Muscle of back (tissue), 11 donors: Measurements from ENCODE around the gene KLHL40. TPM values are rescaled to one million over a fixed set of nuclear protein-coding genes. Genes with fewer than 3 reads are reported as not detected.
"Not testable (repeated sequence)": the region's sequence is repeated elsewhere in the genome, so short reads cannot be mapped to it uniquely, and the experiment has no call there.

Source experiments
- DNase-seq, 3 donors: peaks; one replicate each; pipeline versions ENCODE4 v3.0.0 to v3.0.0-alpha.2; 2013
- polyA plus RNA-seq, 10 donors: library from polyadenylated mRNA; unstranded; fragments of 120-200 nt; gene quantifications; one replicate each; pipeline ENCODE4 v1.2.1, GENCODE V29; 2013; ENCODE audit not compliant: insufficient read length in 10 of 10

KLHL40 gene
- polyA plus RNA-seq, 10 donors: 69.8 to 138 (median 122) TPM

GRCh38 chr3:42718338-42718737 lies 33.0 kb downstream of the KLHL40 start:
- DNase-seq: no peak

- DNase-seq: no peak
Observed at GRCh38 chr3:42719002-42719401, 33.7 kb downstream of the KLHL40 start.

- no peak for DNase-seq
Observed at GRCh38 chr3:42720126-42720525, 34.8 kb downstream of the KLHL40 start.

- DNase-seq: no peak
Observed at GRCh38 chr3:42721690-42722089, 36.4 kb downstream of the KLHL40 start.

GRCh38 chr3:42722442-42722841 lies 37.1 kb downstream of the KLHL40 start:
- DNase-seq: not testable (repeated sequence)

- DNase-seq: no peak
Observed at GRCh38 chr3:42723219-42723618, 37.9 kb downstream of the KLHL40 start.

- DNase-seq: no peak
Observed at GRCh38 chr3:42725454-42725853, 40.1 kb downstream of the KLHL40 start.

DNA sequence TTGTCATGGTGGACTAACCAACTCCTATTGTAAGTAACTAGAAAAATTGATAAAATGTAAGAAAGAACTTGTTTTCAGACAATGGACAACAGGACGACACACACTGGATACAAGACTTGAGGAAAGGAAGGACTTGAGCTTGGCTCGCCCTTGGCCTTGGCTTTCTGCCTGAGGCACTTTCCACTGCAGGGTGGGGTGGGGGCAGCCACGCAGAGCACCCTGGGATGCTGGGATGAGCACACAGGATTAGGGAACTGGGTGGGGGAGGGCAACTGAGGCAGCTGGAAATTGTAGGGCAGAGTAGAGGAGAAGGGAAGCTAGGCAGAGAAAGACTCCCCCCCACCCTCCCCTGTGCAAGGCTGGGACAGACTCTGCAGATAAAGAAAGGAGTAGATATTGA lies 42.7 kb downstream of the KLHL40 start:
- no peak for DNase-seq

GRCh38 chr3:42728668-42729364 lies 43.5 kb downstream of the KLHL40 start:
- no peak for DNase-seq

- no peak for DNase-seq
Observed at GRCh38 chr3:42729404-42730145, 44.2 kb downstream of the KLHL40 start.

DNA sequence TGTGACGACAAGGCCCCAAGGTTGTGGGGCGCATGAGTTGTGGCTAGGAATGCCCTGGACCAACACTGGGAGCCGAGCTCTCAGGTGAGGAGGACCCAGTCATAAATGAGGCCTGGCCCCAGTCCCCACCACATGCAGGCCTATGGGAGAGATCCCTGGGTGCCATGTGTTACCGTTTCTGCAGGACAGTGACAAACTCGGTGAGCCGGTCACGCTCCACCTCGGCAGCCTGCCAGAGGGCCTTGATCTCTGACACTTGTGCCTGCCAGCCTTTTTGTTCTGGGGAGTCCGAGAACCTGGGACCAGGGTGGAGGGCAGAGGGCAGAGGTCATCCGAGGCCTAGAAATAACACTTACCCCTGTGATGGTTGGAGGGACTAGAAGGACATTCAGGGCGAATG lies 45.0 kb downstream of the KLHL40 start:
- DNase-seq: no peak

DNA sequence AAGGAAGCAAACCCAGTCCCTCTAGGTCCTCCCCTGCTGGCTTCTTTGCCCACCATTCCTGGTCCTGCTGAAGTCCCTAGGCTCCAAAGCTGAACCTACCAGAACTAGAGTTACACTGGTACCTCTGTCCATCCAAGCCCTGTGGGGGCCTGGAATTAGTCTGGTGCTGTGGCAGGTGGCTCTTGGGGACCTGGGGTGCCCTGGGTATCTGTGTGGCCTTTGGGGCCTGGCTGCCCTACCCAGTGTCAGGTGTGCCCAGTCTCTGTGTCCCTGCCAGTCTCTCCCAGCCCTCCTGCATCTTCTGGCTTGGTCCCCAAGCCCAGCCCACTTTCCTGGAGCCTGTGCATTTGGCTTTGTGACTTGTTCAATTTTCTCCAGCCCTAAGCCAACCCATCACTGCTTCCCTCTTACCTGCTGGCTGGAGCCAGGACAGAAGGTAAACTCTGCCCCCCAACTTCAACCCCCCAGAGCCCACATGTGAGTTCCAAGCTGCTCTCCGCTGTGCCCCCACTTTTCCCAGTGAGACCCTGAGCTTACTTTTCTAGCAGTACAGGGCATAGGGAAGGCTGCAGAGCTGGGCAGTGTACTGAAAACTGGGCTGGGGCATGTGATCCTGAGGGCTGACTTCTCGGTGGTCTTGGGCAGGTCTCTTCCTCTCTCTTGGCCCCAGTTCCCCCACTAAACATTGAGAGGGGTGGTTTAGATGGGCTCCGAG lies 45.5 kb downstream of the KLHL40 start:
- no peak for DNase-seq

GRCh38 chr3:42731476-42732195 lies 46.3 kb downstream of the KLHL40 start:
- no peak for DNase-seq

DNA sequence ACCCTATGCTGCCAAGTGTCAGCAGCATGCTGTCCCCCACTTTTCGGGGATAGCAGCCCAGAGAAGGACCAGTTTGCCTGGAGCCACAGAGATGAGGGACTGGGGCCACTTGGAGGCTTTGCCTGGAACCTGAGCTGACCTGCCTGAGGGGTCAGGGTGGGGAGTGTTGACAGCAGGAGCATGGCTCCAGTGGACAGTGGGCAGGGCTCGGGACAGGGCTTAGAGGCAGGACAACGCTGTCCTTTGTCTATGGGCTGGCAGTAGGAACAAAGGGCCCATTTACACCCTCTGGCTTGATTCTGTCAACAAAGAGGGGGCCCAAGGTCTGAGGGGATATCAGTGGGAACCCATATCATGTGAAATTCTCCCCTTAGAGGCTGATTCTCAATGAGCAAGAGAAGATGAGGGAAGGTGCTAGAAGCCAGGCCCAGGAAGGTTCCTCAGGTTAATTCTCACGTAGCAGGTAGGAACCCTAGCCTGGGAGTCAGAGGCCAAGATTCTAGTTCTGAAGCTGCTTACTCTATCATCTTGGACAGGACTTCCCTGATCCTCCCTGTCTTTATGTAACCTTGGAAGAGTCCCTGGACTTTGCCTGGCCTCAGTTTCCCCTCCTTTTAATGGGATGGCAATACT lies 47.0 kb downstream of the KLHL40 start:
- DNase-seq: no peak

- DNase-seq: no peak
Observed at GRCh38 chr3:42732829-42733459, 47.6 kb downstream of the KLHL40 start.

GRCh38 chr3:42733501-42734262 lies 48.3 kb downstream of the KLHL40 start:
- no peak for DNase-seq

DNA sequence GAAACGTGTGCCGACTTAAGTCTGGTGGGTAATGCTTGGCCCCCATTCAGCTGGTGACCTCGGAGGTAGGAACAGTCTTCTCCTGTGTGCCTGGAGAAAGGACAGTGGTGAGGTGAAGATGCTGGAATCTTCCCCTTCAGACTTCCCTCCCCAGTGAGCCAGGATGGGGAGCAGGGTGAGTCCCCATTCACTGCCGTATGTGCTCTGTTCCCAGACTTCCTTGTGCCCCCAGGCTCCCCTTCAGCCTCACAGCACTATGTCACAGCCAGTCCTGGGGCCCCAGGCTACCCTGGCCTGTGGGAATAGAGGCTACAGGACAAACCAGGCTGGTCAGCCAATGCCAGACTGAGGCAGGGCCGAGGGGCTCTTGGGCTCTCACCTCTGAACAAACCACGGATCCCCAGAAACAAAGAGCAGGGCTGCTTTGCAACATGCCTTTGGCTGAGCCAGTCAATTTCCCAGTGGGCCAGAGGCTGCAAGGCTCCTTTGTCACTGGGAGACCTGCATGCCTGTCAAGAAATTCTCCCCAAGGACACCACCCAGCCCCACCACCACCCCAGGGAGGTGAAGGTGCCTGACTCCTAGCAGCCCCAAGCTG lies 49.0 kb downstream of the KLHL40 start:
- DNase-seq: no peak

GRCh38 chr3:42735019-42735418 lies 49.7 kb downstream of the KLHL40 start:
- no peak for DNase-seq

DNA sequence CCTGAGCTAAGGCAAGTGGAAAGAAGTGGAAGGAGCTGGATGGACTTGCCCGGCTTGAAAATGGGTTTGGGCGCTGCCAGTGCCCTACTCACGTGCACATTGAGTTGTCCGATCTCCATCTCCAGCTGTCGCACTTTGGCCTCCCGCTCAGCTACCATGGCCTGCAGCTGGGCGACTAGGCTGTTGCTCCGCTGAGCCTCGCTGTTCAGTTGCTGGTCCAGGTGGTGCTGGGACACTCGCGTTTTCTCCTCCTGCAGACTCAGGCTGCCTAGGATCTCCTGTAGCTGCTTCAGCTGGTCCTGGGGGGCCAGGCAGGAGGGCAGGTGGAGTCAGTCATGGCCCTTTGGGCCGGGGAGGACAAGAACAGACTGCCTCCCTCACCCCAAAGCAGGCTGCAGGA lies 50.3 kb downstream of the KLHL40 start:
- DNase-seq: no peak

GRCh38 chr3:42736081-42736480 lies 50.7 kb downstream of the KLHL40 start:
- no peak for DNase-seq
